Measurements from ENCODE around the gene FBXW12. TPM values are rescaled to one million over a fixed set of nuclear protein-coding genes. Genes with fewer than 3 reads are reported as not detected.

FBXW12 gene
- total RNA-seq, 2 experiments from 2014 or later = 0.11 to 0.16 TPM

GRCh38 chr3:48426401-48426909, 54.4 kb downstream of the FBXW12 start:
- no peak overlapping the region for H3K4me3 Mint-ChIP-seq
- peaks cover 4% of the 10 kb centered on the region for H3K4me1 Mint-ChIP-seq
- DNase-seq (no peak), ATAC-seq (no peak)
- H3K36me3 Mint-ChIP-seq (ENCODE audit: low read depth) = peaks cover 3% of the 10 kb centered on the region
- CTCF ChIA-PET = interaction anchor here (0.8 to 2.7 kb wide), 2 partner anchors 9 to 19 kb away, joined by 3 to 19 read pairs; no protein-coding TSS in a partner anchor
- intact Hi-C loops (cut with DNase I, micrococcal nuclease) = no loop called here
- no peaks in the 10 kb centered on the region for H3K9me3 Mint-ChIP-seq (ENCODE audit: low read depth)
- POLR2A ChIA-PET = interaction anchor here (0.6 kb wide), 1 partner anchor 352 kb away, joined by 3 read pairs; no protein-coding TSS in a partner anchor
- H3K27ac Mint-ChIP-seq = no peak overlapping the region
- H3K27me3 Mint-ChIP-seq = peaks cover 5% of the 10 kb centered on the region

DNA sequence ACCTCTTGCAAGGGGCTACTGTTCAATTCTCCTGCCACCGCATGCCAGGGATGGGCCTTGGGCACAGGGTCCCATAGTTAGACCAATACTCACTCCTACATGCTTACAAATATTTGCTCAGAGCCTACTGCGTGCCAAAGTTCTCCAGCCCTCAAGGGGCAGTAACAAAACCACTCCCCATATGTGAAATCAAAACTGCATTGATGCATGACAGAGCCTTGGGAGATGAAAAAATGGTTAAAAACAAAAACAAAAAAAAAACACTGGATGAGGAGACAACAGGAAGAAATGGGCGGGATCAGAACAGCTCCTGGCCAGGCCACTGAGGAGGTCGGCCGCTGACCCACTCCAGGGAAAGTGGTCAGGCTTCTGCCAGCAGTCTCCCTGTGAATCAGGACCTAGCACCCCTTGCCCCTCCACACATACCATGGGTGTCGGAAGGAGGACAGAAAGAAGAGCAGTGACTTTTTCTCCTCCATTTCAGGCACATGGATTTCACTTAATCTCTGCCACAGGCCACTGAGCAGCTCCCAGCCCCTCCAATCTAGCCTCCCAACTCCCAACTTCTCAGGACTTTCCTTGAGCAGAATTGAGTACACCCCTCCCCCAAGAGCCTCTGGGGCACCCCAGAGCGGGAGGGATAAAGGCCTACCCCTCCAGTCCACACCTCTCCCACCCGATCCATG, 55.1 kb downstream of the FBXW12 start:
- H3K36me3 Mint-ChIP-seq (ENCODE audit: low read depth) = peaks cover 7% of the 10 kb centered on the region
- POLR2A ChIA-PET = interaction anchor here (0.6 kb wide), 1 partner anchor 353 kb away, joined by 3 read pairs; no protein-coding TSS in a partner anchor

GRCh38 chr3:48427630-48427962, 55.6 kb downstream of the FBXW12 start:
- POLR2A ChIA-PET = no interaction called here
- H3K4me1 Mint-ChIP-seq = peaks cover 4% of the 10 kb centered on the region
- peak overlapping the region; percentile 24 for H3K4me3 Mint-ChIP-seq
- intact Hi-C loops (cut with DNase I, micrococcal nuclease) = no loop called here
- H3K27me3 Mint-ChIP-seq = peaks cover 5% of the 10 kb centered on the region
- DNase-seq (no peak), ATAC-seq (no peak)
- CTCF ChIA-PET = interaction anchor here (2.7 kb wide), 1 partner anchor 8 kb away, joined by 19 read pairs; no protein-coding TSS in a partner anchor
- no peak overlapping the region for H3K27ac Mint-ChIP-seq
- peaks cover 11% of the 10 kb centered on the region for H3K36me3 Mint-ChIP-seq (ENCODE audit: low read depth)
- H3K9me3 Mint-ChIP-seq (ENCODE audit: low read depth) = no peaks in the 10 kb centered on the region

More for the DNA sequence above, 55.1 kb downstream of the FBXW12 start:
- DNase-seq (no peak), ATAC-seq (no peak)
- Mint-ChIP-seq H3K27me3 (peaks cover 5% of the 10 kb centered on the region), H3K4me1 (peaks cover 4% of the 10 kb centered on the region), H3K27ac (no peak overlapping the region), H3K4me3 (no peak overlapping the region), H3K9me3 (ENCODE audit: low read depth) (no peaks in the 10 kb centered on the region)
- CTCF ChIA-PET = interaction anchor here (0.8 to 2.7 kb wide), 2 partner anchors 9 to 19 kb away, joined by 3 to 19 read pairs; no protein-coding TSS in a partner anchor
- intact Hi-C loops (cut with DNase I, micrococcal nuclease) = no loop called here

DNA sequence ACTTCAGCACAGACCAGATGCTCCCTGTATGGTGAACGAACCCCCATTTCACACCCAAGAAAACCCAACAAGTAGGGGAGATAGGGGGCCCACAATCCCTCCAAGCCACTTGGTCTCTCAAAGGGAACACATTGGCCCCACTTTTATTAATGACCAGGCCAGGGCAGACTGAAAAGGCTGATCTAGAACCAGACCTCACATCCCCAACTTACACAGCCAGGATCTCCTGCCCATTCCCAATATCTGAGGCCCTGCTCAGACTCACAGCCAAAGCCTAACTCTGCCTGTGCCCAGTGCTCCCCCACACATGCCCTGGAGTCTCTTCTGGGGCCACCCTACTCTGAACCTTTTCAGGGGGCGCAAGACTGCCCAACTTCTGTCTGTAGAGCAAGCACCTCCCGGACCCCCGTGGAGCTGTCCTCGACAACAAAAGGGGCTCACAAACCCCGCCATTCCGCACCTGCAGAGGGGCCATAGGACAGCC, 56.1 kb downstream of the FBXW12 start:
- Mint-ChIP-seq H3K9me3 (ENCODE audit: low read depth) (no peaks in the 10 kb centered on the region), H3K27me3 (peaks cover 5% of the 10 kb centered on the region), H3K4me1 (peaks cover 4% of the 10 kb centered on the region), H3K36me3 (ENCODE audit: low read depth) (peaks cover 11% of the 10 kb centered on the region), H3K4me3 (peak overlapping the region; percentile 24), H3K27ac (no peak overlapping the region)
- intact Hi-C loops (cut with DNase I, micrococcal nuclease) = no loop called here
- CTCF ChIA-PET = interaction anchor here (1.0 to 2.7 kb wide), 2 partner anchors 8 to 27 kb away, joined by 3 to 19 read pairs; no protein-coding TSS in a partner anchor
- DNase-seq = no peak
- ATAC-seq = no peak
- POLR2A ChIA-PET = no interaction called here

DNA sequence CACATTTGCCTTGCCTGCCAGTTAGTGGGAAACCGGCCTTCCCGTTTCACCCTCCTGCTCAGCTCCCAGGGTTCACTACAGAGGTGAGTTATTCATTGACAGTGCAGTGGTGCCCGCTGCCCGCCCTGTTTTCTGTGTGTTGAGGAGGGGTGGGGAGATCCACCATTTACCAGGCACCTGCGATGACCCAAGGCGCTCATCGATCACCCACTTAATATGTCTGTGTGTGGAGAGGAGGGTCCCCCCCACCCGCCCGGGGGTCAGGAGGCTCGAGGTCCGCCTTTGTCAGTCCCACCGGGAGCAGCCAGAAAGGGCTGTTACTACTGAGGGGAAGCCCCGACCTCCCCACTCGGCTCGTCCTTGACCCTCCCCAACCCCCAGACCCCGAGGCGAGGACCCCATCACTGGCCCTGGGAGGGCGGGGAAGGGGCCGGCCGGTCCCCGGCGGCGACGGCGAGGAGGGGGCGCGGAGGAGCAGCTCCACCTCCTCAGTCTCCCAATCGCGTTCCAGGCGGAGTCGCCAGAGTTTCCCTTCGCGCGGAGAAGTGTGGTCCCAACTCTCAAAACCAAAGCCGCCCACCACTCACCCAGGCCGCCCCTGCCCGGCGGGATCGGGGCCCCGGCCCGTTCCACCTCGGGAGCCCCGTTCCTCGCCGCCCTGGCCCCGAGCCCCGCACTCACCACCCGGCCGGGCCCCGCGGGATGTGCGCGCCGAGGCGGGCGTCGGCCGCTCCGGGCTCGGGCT, 56.7 kb downstream of the FBXW12 start:
- ATAC-seq (peak; percentile 60), DNase-seq (no peak)
- Mint-ChIP-seq H3K9me3 (ENCODE audit: low read depth) (no peaks in the 10 kb centered on the region), H3K4me1 (peaks cover 4% of the 10 kb centered on the region), H3K27ac (no peak overlapping the region), H3K27me3 (peaks cover 5% of the 10 kb centered on the region), H3K36me3 (ENCODE audit: low read depth) (peaks cover 11% of the 10 kb centered on the region), H3K4me3 (peak overlapping the region; percentile 24)
- CTCF ChIA-PET = interaction anchor here (1.0 kb wide), 1 partner anchor 28 kb away, joined by 3 read pairs; no protein-coding TSS in a partner anchor
- POLR2A ChIA-PET = no interaction called here
- intact Hi-C loops (cut with DNase I, micrococcal nuclease) = loop anchor here in 1 of 2 experiments (1.0 kb wide), 1 partner anchor 12 kb away; the partner anchor contains the start of genes CCDC51 and TMA7

GRCh38 chr3:48429317-48429959, 57.4 kb downstream of the FBXW12 start:
- Mint-ChIP-seq H3K9me3 (ENCODE audit: low read depth) (no peaks in the 10 kb centered on the region), H3K36me3 (ENCODE audit: low read depth) (peaks cover 13% of the 10 kb centered on the region), H3K27ac (no peak overlapping the region), H3K27me3 (peaks cover 5% of the 10 kb centered on the region), H3K4me3 (peak overlapping the region; percentile 69), H3K4me1 (peaks cover 7% of the 10 kb centered on the region)
- DNase-seq (peak; percentile 72), ATAC-seq (peak; percentile 75)
- POLR2A ChIA-PET = no interaction called here
- CTCF ChIA-PET = interaction anchor here (1.0 kb wide), 1 partner anchor 29 kb away, joined by 3 read pairs; no protein-coding TSS in a partner anchor
- intact Hi-C loops (cut with DNase I, micrococcal nuclease) = loop anchor here in 1 of 2 experiments (1.0 kb wide), 1 partner anchor 11 kb away; the partner anchor contains the start of genes CCDC51 and TMA7

DNA sequence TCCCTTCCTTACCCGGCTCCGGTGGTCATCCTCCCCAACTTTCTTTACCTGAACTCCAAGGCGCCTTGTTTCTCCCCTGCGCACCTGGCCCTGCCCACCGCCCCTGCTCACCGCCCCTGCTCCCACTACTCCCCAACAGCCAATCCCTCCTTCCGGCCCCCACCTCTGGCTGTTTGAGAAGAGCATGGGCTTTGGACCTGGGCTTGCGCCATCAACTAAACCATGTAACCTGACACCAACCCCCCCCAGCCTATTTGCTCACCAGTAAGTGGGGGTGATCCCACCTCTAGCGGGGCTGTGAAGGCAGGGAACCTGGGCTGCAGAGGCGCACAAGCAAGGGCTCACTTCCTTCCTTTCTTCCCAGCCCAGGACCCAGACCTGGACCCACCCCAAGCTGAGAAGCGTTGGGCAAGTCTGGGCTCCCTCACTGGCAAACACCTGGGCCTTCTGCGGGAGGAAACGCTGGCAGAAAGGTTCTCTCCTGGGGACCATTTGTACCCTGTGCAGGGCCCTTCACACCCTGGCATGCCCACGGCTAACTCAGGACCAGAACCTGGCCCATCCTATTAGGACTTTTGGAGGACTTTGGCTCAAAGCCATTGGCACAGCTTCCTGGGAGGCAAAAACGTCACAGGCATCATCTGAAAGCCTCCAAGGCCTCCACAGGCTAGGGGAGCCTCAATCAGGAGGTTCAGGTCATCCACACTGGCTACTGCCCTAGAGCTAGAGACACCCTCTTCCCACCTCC, 58.1 kb downstream of the FBXW12 start, which contains the start of gene PLXNB1:
Gene PLXNB1 (minus strand): TSS at position 127 of the 748 bp plus-strand sequence. CDS start 5,475 bp downstream, outside the sequence.
- DNase-seq (peak; percentile 36), ATAC-seq (peak; percentile 11)
- peak within 1 kb of the TSS; percentile 69 for H3K4me3 Mint-ChIP-seq
- H3K27me3 Mint-ChIP-seq = peaks cover 5% of the 10 kb centered on the region
- ChIA-PET POLR2A (no interaction called here), CTCF (no interaction called here)
- H3K27ac Mint-ChIP-seq = no peak within 1 kb of the TSS
- peaks cover 12% of the 10 kb centered on the region for H3K4me1 Mint-ChIP-seq
- peaks cover 13% of the 10 kb centered on the region for H3K36me3 Mint-ChIP-seq (ENCODE audit: low read depth)
- intact Hi-C loops (cut with DNase I, micrococcal nuclease) = loop anchor here in 1 of 2 experiments (1.0 kb wide), 1 partner anchor 10 kb away; the partner anchor contains the start of genes CCDC51 and TMA7
- no peaks in the 10 kb centered on the region for H3K9me3 Mint-ChIP-seq (ENCODE audit: low read depth)

DNA sequence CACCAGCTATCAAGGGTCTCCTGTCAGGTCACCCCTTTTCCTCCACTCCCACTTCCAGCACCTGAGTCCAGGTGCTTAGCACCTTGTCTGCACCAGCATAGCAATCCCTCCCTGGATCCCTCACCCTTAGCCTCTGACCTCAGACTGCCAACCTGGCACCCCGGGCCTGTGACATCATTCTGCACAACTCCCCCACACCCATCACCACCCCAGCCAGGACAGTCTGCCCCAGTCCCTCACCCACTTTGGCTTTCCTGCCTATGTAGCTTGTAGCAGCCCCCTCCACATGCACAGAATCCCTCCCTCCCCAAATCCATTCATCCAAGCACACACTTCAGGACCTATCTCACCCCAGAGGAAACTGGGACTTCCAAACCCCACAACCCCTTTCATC, 58.7 kb downstream of the FBXW12 start:
- Mint-ChIP-seq H3K36me3 (ENCODE audit: low read depth) (peaks cover 13% of the 10 kb centered on the region), H3K4me3 (peak overlapping the region; percentile 69), H3K27ac (no peak overlapping the region), H3K27me3 (peaks cover 5% of the 10 kb centered on the region), H3K4me1 (peaks cover 12% of the 10 kb centered on the region), H3K9me3 (ENCODE audit: low read depth) (no peaks in the 10 kb centered on the region)
- POLR2A ChIA-PET = no interaction called here
- ATAC-seq (no peak), DNase-seq (no peak)
- intact Hi-C loops (cut with DNase I, micrococcal nuclease) = no loop called here
- CTCF ChIA-PET = no interaction called here

DNA sequence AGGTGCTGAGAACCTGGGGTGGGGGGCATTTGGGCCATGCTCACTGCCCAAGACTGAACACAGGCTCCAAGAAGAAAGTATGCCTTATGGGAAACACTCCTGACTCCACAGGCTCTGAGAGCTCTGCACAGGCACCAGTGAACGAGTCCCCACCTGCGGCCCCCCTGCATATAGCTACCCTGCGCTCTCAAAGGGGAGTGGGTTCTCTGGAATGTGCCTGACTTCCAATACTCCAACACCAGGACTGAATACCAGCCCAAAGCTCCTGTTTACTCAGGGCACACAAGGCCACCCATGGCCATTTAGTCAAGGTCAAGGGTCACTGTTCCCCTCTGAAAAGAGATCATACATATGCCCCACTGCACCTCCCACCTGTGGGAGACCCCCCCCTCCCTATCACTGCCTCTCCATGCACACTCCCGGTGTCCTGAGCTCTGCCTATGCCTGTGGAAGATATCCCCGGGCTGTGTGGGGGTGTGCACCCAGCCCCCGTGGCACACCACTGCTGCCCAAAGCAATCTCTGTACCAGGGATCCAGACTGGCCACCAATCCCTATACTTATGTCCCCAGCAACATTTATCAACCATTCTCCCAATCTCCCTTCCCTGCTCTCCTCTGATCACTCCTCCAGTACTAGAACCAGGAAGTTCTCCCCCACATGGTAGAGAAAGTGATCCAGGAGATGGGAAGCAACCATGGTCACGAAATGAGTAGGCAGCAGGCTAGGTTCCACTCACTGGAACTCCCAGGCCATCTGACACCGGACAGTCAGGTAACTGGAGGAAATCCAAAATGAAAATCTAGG, 59.4 kb downstream of the FBXW12 start:
- Mint-ChIP-seq H3K4me1 (peaks cover 12% of the 10 kb centered on the region), H3K27ac (no peak overlapping the region), H3K4me3 (no peak overlapping the region), H3K9me3 (ENCODE audit: low read depth) (no peaks in the 10 kb centered on the region), H3K36me3 (ENCODE audit: low read depth) (peaks cover 13% of the 10 kb centered on the region), H3K27me3 (peaks cover 5% of the 10 kb centered on the region)
- ATAC-seq (no peak), DNase-seq (no peak)
- POLR2A ChIA-PET = no interaction called here
- intact Hi-C loops (cut with DNase I, micrococcal nuclease) = no loop called here
- CTCF ChIA-PET = interaction anchor here (0.5 to 6.2 kb wide), 2 partner anchors 158 to 455 kb away, joined by 3 to 77 read pairs; no protein-coding TSS in a partner anchor

All from activated CD4-positive, alpha-beta T cell treated with anti-CD3 and anti-CD28 coated beads for 36 hours (primary cell).